ENCODE results near the gene OPN1SW.

- TF ChIP-seq EZH2 (IDR thresholded peaks at IDR 0.05; ENCODE audit: insufficient read depth, poor library complexity, severe bottlenecking) (no peak), EZH2phosphoT487 (IDR thresholded peaks at IDR 0.05; ENCODE audit: insufficient read depth, low read depth) (no peak)
These were observed 23.9 kb upstream of the OPN1SW start for GRCh38 chr7:128799451-128799850.

Measured in GM23248 (cell line).